Activated CD8-positive, alpha-beta T cell treated with anti-CD3 and anti-CD28 coated beads for 36 hours (primary cell): ENCODE results near the gene ICAM4. TPM values are rescaled to one million over a fixed set of nuclear protein-coding genes. Genes with fewer than 3 reads are reported as not detected.

Experiments used
- ATAC-seq: fragments of 200-7000 bp; cut with Tn5 transposase; one replicate; pipeline ENCODE4 v1.10.0; 2021; ENCODE audit warnings: mild to moderate bottlenecking, moderate library complexity
- CTCF ChIA-PET: fragments of 350-600 bp; sonication (Branson Sonifier 250); formaldehyde crosslinking; loops from one replicate; lab custom pipeline; 2021; ENCODE audit warnings: antibody characterized with exemption; lab: Charles Lee
- POLR2A ChIA-PET: fragments of 350-600 bp; sonication (Branson Sonifier 250); formaldehyde crosslinking; loops from one replicate; lab custom pipeline; 2021; ENCODE audit warnings: antibody characterized with exemption; lab: Charles Lee
- DNase-seq: peaks from one replicate; pipeline ENCODE4 v3.0.0-alpha.2; 2020
- H3K27ac Mint-ChIP-seq: one replicate; pipeline ENCODE4 v1.8.0; 2021; ENCODE audit warnings: mild to moderate bottlenecking, mixed read lengths
- H3K27me3 Mint-ChIP-seq: one replicate; pipeline ENCODE4 v1.8.0; 2021; ENCODE audit warnings: mixed read lengths
- H3K36me3 Mint-ChIP-seq: one replicate; pipeline ENCODE4 v1.8.0; 2021; ENCODE audit warnings: low read depth, mixed read lengths
- H3K4me1 Mint-ChIP-seq: one replicate; pipeline ENCODE4 v1.8.0; 2021; ENCODE audit warnings: low read depth, mixed read lengths
- H3K4me3 Mint-ChIP-seq: one replicate; pipeline ENCODE4 v1.8.0; 2021; ENCODE audit warnings: mild to moderate bottlenecking, moderate library complexity, mixed read lengths
- H3K9me3 Mint-ChIP-seq: one replicate; pipeline ENCODE4 v1.8.0; 2021; ENCODE audit warnings: mixed read lengths
- CTCF ChIP-seq: fragments of 200-600 bp; IDR thresholded peaks from one replicate; pipeline ENCODE4 v1.8.0; 2022; ENCODE audit warnings: antibody characterized with exemption, mild to moderate bottlenecking
- intact Hi-C: fragments of 100-400 bp; cut with micrococcal nuclease; formaldehyde crosslinking; loops from one replicate; pipeline ENCODE4 v1.10.0; 2022
- total RNA-seq, 2 experiments: library from RNA; stranded (reverse); gene quantifications; one replicate each; pipeline ENCODE4 v1.2.3, GENCODE V29; 2021

ICAM4 gene
- total RNA-seq, 2 experiments from 2014 or later = 0.36 to 0.54 TPM

DNA sequence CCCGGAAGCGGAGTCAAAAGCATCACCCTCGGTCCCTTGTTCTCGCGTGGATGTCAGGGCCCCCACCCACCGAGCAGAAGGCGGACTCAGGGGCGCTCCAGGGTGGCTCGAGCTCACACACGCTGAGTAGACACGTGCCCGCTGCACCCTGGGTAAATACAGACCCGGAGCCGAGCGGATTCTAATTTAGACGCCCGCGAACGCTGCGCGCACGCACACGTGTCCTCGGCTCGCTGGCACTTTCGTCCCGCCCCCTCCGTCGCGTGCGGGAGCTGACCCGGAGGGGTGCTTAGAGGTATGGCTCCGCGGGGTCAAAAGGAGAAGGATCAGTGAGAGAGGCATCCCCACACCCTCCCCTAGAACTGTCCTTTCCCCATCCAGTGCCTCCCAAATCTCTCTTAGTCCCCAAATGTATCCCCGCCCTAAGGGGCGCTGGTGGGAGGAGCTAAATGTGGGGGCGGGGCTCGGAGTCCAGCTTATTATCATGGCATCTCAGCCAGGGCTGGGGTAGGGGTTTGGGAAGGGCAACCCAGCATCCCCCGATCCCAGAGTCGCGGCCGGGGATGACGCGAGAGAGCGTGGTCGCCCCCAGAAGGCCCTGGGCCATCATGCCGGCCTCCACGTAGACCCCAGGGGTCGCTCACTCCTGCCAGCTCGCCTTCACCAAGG lies 2.5 kb downstream of the ICAM4 start:
- Mint-ChIP-seq H3K4me1 (peaks cover 75% of the 10 kb centered on the region), H3K4me3 (peak overlapping the region; percentile 73)
- CTCF ChIA-PET = interaction anchor here (0.6 to 3.5 kb wide), 13 partner anchors 15 to 411 kb away, joined by 3 to 32 read pairs (median 4); partner anchors contain the start of genes ICAM1 and S1PR2

DNA sequence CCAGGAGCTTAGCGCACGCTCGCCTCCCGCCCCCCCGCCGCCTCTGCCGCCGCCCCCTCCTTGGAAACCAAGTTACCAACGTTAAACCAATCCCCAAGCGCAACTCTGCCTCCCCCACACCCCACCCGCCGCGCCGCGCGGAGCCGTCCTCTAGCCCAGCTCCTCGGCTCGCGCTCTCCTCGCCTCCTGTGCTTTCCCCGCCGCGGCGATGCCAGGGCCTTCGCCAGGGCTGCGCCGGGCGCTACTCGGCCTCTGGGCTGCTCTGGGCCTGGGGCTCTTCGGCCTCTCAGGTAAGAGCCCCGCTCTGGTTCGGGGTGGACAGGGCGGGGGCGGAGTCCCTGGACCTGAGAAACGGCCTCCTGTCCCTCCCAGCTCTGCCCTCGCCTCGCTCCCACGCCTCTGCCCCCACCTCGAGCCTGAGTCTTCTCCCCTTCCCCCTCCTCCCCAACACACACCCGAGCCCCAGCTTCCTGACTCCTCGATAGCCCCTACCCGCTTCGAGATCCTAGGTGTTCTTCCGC lies 3.1 kb downstream of the ICAM4 start, which contains the start of gene ICAM5:
Gene ICAM5, plus strand, starts transcription at position 117 of the 521 bp plus-strand sequence. Its CDS starts 92 bp downstream, at position 209.
- DNase-seq = peak; percentile 67
- H3K4me1 Mint-ChIP-seq = peaks cover 78% of the 10 kb centered on the region
- intact Hi-C loops = no loop called here
- CTCF ChIA-PET = interaction anchor here (0.6 to 3.5 kb wide), 12 partner anchors 16 to 410 kb away, joined by 3 to 32 read pairs (median 4); partner anchors contain the start of genes ICAM1 and S1PR2
- H3K36me3 Mint-ChIP-seq = peaks cover 17% of the 10 kb centered on the region
- POLR2A ChIA-PET = interaction anchor here (0.8 to 9.2 kb wide), 11 partner anchors 10 to 98 kb away, joined by 3 to 107 read pairs (median 8); partner anchors contain the start of genes FDX2, ICAM1, RAVER1 and TYK2
- H3K27ac Mint-ChIP-seq = peak within 1 kb of the TSS; percentile 75
- no peak for TF ChIP-seq CTCF
- peak within 1 kb of the TSS; percentile 73 for H3K4me3 Mint-ChIP-seq
- H3K9me3 Mint-ChIP-seq = no peaks in the 10 kb centered on the region
- peaks cover 63% of the 10 kb centered on the region for H3K27me3 Mint-ChIP-seq
- ATAC-seq = peak; percentile 7

More for the DNA sequence above, 2.5 kb downstream of the ICAM4 start:
- no peak for TF ChIP-seq CTCF
- peak overlapping the region; percentile 75 for H3K27ac Mint-ChIP-seq
- H3K9me3 Mint-ChIP-seq = no peaks in the 10 kb centered on the region
- intact Hi-C loops = no loop called here
- DNase-seq (peak; percentile 88), ATAC-seq (peak; percentile 57)
- H3K36me3 Mint-ChIP-seq = peaks cover 23% of the 10 kb centered on the region
- POLR2A ChIA-PET = interaction anchor here (0.8 to 9.2 kb wide), 11 partner anchors 10 to 99 kb away, joined by 3 to 107 read pairs (median 8); partner anchors contain the start of genes FDX2, ICAM1, RAVER1 and TYK2
- peaks cover 58% of the 10 kb centered on the region for H3K27me3 Mint-ChIP-seq

DNA sequence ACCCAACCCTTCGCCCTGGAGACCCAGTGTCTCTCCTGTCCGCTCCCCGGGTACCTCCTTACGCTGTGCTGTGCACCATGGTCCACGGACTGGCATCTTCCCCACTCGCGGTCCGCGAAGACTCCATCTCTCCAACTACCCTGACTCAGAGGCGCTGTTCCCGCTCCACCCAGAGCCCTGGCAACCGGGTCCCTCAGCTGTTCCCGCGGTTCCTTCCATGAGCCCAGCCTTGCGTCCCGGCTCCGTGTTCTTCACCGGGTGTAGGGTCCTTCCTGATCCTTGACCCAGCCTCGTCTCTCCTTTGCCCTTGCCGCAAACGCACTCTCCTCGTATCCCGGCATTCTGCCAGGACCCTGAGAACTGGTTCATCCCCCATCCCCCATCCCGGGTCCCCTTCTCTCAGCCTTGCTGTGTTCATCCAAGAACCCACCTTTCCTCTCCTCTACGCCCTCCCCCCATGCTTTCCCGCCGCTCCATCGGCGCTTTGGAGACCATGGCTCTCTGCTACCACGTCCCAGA lies 3.7 kb downstream of the ICAM4 start:
- DNase-seq (peak; percentile 31), ATAC-seq (no peak)
- no peak overlapping the region for H3K27ac Mint-ChIP-seq
- H3K27me3 Mint-ChIP-seq = peaks cover 66% of the 10 kb centered on the region
- no peak for TF ChIP-seq CTCF
- H3K4me1 Mint-ChIP-seq = peaks cover 73% of the 10 kb centered on the region
- intact Hi-C loops = no loop called here
- ChIA-PET POLR2A (interaction anchor here (0.8 to 9.2 kb wide), 6 partner anchors 11 to 32 kb away, joined by 3 to 107 read pairs (median 6); partner anchors contain the start of gene ICAM1), CTCF (interaction anchor here (1.0 to 3.5 kb wide), 10 partner anchors 20 to 131 kb away, joined by 3 to 32 read pairs (median 4); partner anchors contain the start of gene ICAM1)
- H3K36me3 Mint-ChIP-seq = peaks cover 11% of the 10 kb centered on the region
- no peaks in the 10 kb centered on the region for H3K9me3 Mint-ChIP-seq
- peak overlapping the region; percentile 73 for H3K4me3 Mint-ChIP-seq

- POLR2A ChIA-PET = interaction anchor here (1.0 to 9.2 kb wide), 6 partner anchors 19 to 90 kb away, joined by 3 to 107 read pairs (median 4); partner anchors contain the start of genes ICAM1, RAVER1 and TYK2
- peaks cover 75% of the 10 kb centered on the region for H3K4me1 Mint-ChIP-seq
- DNase-seq (peak; percentile 68), ATAC-seq (peak; percentile 12)
- peaks cover 5% of the 10 kb centered on the region for H3K36me3 Mint-ChIP-seq
- H3K4me3 Mint-ChIP-seq = peak overlapping the region; percentile 73
- no peaks in the 10 kb centered on the region for H3K9me3 Mint-ChIP-seq
- peaks cover 72% of the 10 kb centered on the region for H3K27me3 Mint-ChIP-seq
- H3K27ac Mint-ChIP-seq = no peak overlapping the region
- TF ChIP-seq CTCF = no peak
- CTCF ChIA-PET = interaction anchor here (0.9 to 1.5 kb wide), 8 partner anchors 19 to 112 kb away, joined by 3 to 7 read pairs (median 4); partner anchors contain the start of genes CDC37 and ICAM1
- intact Hi-C loops = no loop called here
Measured at GRCh38 chr19:10290876-10291553, 4.3 kb downstream of the ICAM4 start.
